Fibroblast of lung (primary cell): ENCODE results near the gene RASIP1.

Experiments
- CTCF ChIP-seq, 2 donors: IDR thresholded peaks in 1 of 2; conservative IDR thresholded peaks in 1 of 2; 1 replicate in 1 of 2; 2 replicates in 1 of 2; pipeline ENCODE4 v1.5.1; 2011 to 2012; ENCODE audit warnings: low read length in 2 of 2, control low read depth in 1 of 2, inconsistent platforms in 1 of 2, low read depth in 1 of 2, mild to moderate bottlenecking in 1 of 2
- EZH2 ChIP-seq: IDR thresholded peaks from 2 replicates; pipeline ENCODE4 v1.5.1; 2012; ENCODE audit warnings: low read length, control low read depth, mild to moderate bottlenecking; ENCODE audit errors: missing control alignments

DNA sequence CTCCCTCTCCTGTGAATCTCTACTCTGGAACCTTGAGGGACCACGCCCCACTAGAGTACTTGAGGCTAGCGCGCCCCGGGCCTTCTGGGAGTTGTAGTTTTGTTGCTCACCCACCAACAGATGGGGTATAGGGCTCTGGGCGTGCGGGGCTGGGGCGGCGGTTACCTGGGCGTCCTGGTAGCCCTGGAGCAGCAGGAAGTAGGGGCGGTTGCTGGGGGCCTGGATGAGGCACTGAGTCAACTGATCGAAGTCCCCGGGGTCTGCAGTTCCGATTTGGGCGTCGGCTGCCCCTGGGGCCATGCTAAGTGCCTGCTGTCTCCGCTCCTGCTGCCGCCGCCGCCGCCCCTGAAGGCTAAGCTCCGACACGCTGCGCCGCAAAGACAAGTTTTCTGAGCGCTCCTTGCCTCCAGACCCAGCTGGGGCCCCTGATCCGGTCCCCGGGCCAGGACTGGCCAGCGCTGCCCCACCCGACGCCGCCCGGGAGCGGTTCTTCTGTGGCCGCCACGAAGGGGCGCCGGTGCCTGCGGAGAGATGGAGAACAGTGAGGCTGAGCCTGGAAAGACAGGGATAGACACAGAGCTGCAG, 5.3 kb downstream of the RASIP1 start:
- no peak for TF ChIP-seq CTCF (conservative IDR thresholded peaks at IDR 0.05 in 1 of 2, IDR thresholded peaks at IDR 0.05 in 1 of 2; ENCODE audit: low read depth in 1 of 2, low read length in 2 of 2)
- TF ChIP-seq EZH2, result no peak
